ENCODE results near the gene IRF2BP1. TPM values are rescaled to one million over a fixed set of nuclear protein-coding genes. Genes with fewer than 3 reads are reported as not detected.
A peak's percentile ranks its signal among the peaks of the same experiment; 100 is the strongest.

The IRF2BP1 gene
- polyA plus RNA-seq, 2 of the 4 experiments (the other 2 are of a cell fraction) = 10.9 to 23.1 TPM

GRCh38 chr19:45886427-45887199, 672 bp upstream of the IRF2BP1 start (continued):
- no peak for TF ChIP-seq ZSCAN20 (CRISPR knock-in tag; IDR thresholded peaks at IDR 0.05)
- TF ChIP-seq KDM1A (IDR thresholded peaks at IDR 0.05; ENCODE audit: low read depth) = peak; percentile 97
- no peak for TF ChIP-seq HOXB5 (CRISPR knock-in tag; IDR thresholded peaks at IDR 0.05)
- TF ChIP-seq BCL3 (IDR thresholded peaks at IDR 0.05) = peak; percentile 54
- no peak for TF ChIP-seq RCOR1 (IDR thresholded peaks at IDR 0.05; ENCODE audit: low read depth, low read length)

GRCh38 chr19:45884682-45885555, 1.0 kb downstream of the IRF2BP1 start:
- FAIRE-seq (no peak), ATAC-seq (no peak), DNase-seq (ENCODE audit: low read depth in 1 of 2, low spot score in 1 of 2) (no peak)
- Histone ChIP-seq H3K27ac (peak overlapping the region; percentile 95 to 97), H3K4me3 (peak overlapping the region; percentile 87), H3K4me1 (peaks cover 45% of the 10 kb centered on the region), H3K9me3 (no peaks in the 10 kb centered on the region), H3K4me2 (peak overlapping the region; percentile 87)
- TF ChIP-seq MAFK (IDR thresholded peaks at IDR 0.05; ENCODE audit: partially characterized antibody) = no peak
- TF ChIP-seq HMGXB4 (CRISPR knock-in tag; IDR thresholded peaks at IDR 0.05; ENCODE audit: borderline replicate concordance) = no peak
- TF ChIP-seq TFCP2L1 (CRISPR knock-in tag; IDR thresholded peaks at IDR 0.05) = no peak
- TF ChIP-seq ESRRA (IDR thresholded peaks at IDR 0.05; ENCODE audit: borderline replicate concordance, low read length) = no peak
- no peak for TF ChIP-seq RARB (CRISPR knock-in tag; IDR thresholded peaks at IDR 0.05)
- no peak for TF ChIP-seq JUN (IDR thresholded peaks at IDR 0.05)
- no peak for TF ChIP-seq GATA3 (IDR thresholded peaks at IDR 0.05; ENCODE audit: borderline replicate concordance)
- no peak for TF ChIP-seq SMC3 (IDR thresholded peaks at IDR 0.05)
- no peak for TF ChIP-seq HES2 (IDR thresholded peaks at IDR 0.05)
- ChIA-PET CTCF (interaction anchor here (0.6 to 12.8 kb wide), 18 partner anchors 9 to 551 kb away, joined by 3 to 315 read pairs (median 4); partner anchors contain the start of genes FOXA3, MYPOP, RSPH6A and SIX5), POLR2A (interaction anchor here (0.6 to 2.8 kb wide), 4 partner anchors 21 to 134 kb away, joined by 3 to 30 read pairs (median 4); partner anchors contain the start of genes FOXA3 and SYMPK)
- 86% methylated on average over 58 of the region's 72 CpGs for WGBS (ENCODE audit: missing lambda C conversion rate)

- ATAC-seq (no peak), DNase-seq (ENCODE audit: low read depth in 1 of 2, low spot score in 1 of 2) (no peak), FAIRE-seq (no peak)
- H3K9me3 ChIP-seq = no peaks in the 10 kb centered on the region
- H3K4me1 ChIP-seq = peaks cover 45% of the 10 kb centered on the region
- H3K4me2 ChIP-seq = peak overlapping the region; percentile 100
- ChIA-PET CTCF (interaction anchor here (0.6 to 12.8 kb wide), 19 partner anchors 10 to 437 kb away, joined by 3 to 315 read pairs (median 12); partner anchors contain the start of genes FOXA3, MYPOP, RSPH6A and SIX5), POLR2A (interaction anchor here (0.6 to 2.8 kb wide), 2 partner anchors 21 to 135 kb away, joined by 4 to 30 read pairs; partner anchors contain the start of genes FOXA3 and SYMPK)
- peak overlapping the region; percentile 9 to 95; a peak in 4 of 6 replicates for H3K27ac ChIP-seq
- H3K4me3 ChIP-seq = peak overlapping the region; percentile 70; the same call in 2 of the 3 replicates
- 89% methylated on average over 39 of the region's 57 CpGs for WGBS (ENCODE audit: missing lambda C conversion rate)
- TF ChIP-seq HEYL (CRISPR knock-in tag; IDR thresholded peaks at IDR 0.05) = no peak
- no peak for TF ChIP-seq MAFK (IDR thresholded peaks at IDR 0.05; ENCODE audit: partially characterized antibody)
- no peak for TF ChIP-seq KDM5A (IDR thresholded peaks at IDR 0.05)
Observed at GRCh38 chr19:45883881-45884681, 1.9 kb downstream of the IRF2BP1 start.

All from A549 (cell line).